Stimulated activated CD8-positive, alpha-beta memory T cell treated with anti-CD3 and anti-CD28 coated beads, Interleukin-12 subunit alpha, Interleukin-12 subunit beta, amount 100 ng/mL, for 1 hour (primary cell): ENCODE data around the gene RELN.

ENCODE experiments used
- DNase-seq: peaks from one replicate; pipeline ENCODE4 v3.0.0-alpha.2; 2020; ENCODE audit warnings: low read depth

Gene RELN

GRCh38 chr7:103894656-103895596, 94.5 kb downstream of the RELN start:
- no peak for DNase-seq

- DNase-seq: no peak
These were observed 96.1 kb downstream of the RELN start for GRCh38 chr7:103893350-103893749.

- no peak for DNase-seq
These were observed 100.0 kb downstream of the RELN start for GRCh38 chr7:103889451-103889850.

GRCh38 chr7:103888603-103889153, 100.8 kb downstream of the RELN start:
- DNase-seq: no peak

- DNase-seq: no peak
These were observed 101.4 kb downstream of the RELN start for GRCh38 chr7:103887853-103888602.

GRCh38 chr7:103887050-103887449, 102.4 kb downstream of the RELN start:
- DNase-seq: no peak

- DNase-seq: no peak
These were observed 109.4 kb downstream of the RELN start for GRCh38 chr7:103879928-103880600.

- DNase-seq: no peak
These were observed 110.0 kb downstream of the RELN start for GRCh38 chr7:103879411-103879810.

GRCh38 chr7:103877565-103877964, 111.9 kb downstream of the RELN start:
- DNase-seq: no peak

GRCh38 chr7:103875718-103876117, 113.7 kb downstream of the RELN start:
- no peak for DNase-seq

- DNase-seq: no peak
These were observed 118.0 kb downstream of the RELN start for GRCh38 chr7:103871473-103871872.

- no peak for DNase-seq
These were observed 118.8 kb downstream of the RELN start for GRCh38 chr7:103870664-103871063.

- no peak for DNase-seq
These were observed 121.6 kb downstream of the RELN start for GRCh38 chr7:103867874-103868273.

GRCh38 chr7:103866919-103867318, 122.5 kb downstream of the RELN start:
- DNase-seq: no peak

- DNase-seq: no peak
These were observed 124.0 kb downstream of the RELN start for GRCh38 chr7:103865442-103865841.

- no peak for DNase-seq
These were observed 127.0 kb downstream of the RELN start for GRCh38 chr7:103862302-103863035.

- DNase-seq: no peak
These were observed 129.7 kb downstream of the RELN start for GRCh38 chr7:103859709-103860108.

GRCh38 chr7:103857435-103857834, 132.0 kb downstream of the RELN start:
- no peak for DNase-seq

- no peak for DNase-seq
These were observed 132.5 kb downstream of the RELN start for GRCh38 chr7:103856929-103857328.

- no peak for DNase-seq
These were observed 133.8 kb downstream of the RELN start for GRCh38 chr7:103855671-103856070.

GRCh38 chr7:103854611-103855010, 134.8 kb downstream of the RELN start:
- no peak for DNase-seq

GRCh38 chr7:103851357-103851756, 138.1 kb downstream of the RELN start:
- no peak for DNase-seq
